Medulla oblongata (tissue), 1 donor: ENCODE measurements around the gene TTC34.
"Not testable (repeated sequence)": the region's sequence is repeated elsewhere in the genome, so short reads cannot be mapped to it uniquely, and the experiment has no call there.

Experiments used
- DNase-seq: peaks from one replicate; pipeline ENCODE4 v3.0.0-alpha.2; 2015; ENCODE audit errors: extremely low spot score

Gene TTC34

DNA sequence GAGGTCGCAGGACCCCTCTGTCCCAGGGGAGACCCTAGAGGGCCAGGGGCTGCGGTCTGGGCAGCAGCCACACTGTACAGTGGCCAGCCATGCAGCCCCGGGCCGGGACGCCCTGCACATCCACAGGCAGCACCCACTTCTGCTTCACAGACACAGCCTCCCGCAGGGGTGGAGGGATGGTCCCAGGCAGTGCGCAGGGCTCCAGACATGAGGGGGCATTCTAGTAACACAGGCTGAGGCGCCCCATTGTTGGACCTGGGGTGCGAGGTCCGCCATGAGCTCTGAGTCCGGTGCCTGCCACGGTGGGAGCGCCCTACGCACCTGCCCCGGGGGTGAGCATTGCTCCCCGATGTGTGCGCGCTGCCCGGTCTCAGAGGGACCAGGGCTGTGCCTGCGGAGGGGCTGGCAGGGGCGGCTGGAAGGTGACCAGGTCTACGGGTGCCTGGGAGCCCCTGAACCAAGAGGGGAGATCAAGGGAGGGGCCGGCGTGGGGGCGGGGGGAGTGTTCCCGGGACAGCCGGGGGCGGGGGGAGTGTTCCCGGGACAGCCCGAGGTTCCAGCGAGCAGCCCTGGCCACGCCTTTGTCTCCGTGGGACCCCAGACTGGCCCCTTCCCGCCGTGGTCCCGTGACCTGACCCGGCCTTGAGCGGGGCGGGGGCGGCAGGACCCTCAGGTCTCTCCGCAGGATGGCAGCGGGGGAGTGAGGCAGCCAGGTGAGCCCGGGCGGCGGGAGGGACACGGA lies 173.1 kb downstream of the TTC34 start:
- DNase-seq: no peak

DNA sequence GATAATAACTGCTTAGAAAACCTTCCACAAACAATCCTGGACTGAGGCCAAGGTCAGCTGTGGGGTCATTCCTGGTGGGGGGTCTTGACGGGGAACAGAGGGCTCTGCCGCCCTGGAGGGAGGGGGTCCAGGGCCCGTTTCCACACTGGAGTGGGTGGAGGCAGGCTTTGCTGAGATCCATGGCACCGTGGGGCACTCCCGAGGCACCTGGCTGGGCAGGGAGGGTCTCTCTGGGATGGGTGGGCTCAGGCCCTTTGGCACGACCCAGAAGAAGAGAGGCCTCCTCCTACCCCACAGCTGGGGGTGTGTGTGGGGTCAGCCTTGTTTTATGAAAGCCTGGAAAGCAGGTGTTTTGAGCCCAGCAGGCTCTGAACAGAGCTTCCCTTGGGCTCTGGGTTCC lies 173.7 kb downstream of the TTC34 start:
- no peak for DNase-seq

GRCh38 chr1:2625748-2626147 lies 175.7 kb downstream of the TTC34 start:
- not testable (repeated sequence) for DNase-seq

DNA sequence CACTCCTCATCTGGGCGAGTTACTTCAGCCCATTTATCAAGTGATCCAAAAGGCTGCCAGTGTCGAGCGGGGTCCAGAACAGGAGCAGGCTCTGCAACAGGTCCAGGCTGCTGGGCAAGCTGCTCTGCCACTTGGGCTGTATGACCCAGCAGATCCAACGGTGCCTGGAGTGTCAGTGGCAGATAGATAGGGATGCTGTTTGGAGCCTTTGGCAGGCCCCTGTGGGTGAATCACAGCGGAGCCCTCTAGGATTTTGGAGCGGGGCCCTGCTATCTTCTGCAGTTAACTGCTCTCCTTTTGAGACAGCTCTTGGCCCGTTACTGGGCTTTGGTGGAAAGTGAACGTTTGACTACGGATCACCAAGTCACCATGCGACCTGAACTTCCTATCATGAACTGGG lies 176.2 kb downstream of the TTC34 start:
- DNase-seq: no peak

- DNase-seq: no peak
These were observed 176.7 kb downstream of the TTC34 start for GRCh38 chr1:2624735-2625300.

GRCh38 chr1:2623571-2624337 lies 177.7 kb downstream of the TTC34 start:
- no peak for DNase-seq

- no peak for DNase-seq
These were observed 183.5 kb downstream of the TTC34 start for GRCh38 chr1:2617971-2618470.

- no peak for DNase-seq
These were observed 187.3 kb downstream of the TTC34 start for GRCh38 chr1:2614145-2614544.

GRCh38 chr1:2612591-2613365 lies 188.7 kb downstream of the TTC34 start:
- no peak for DNase-seq

- DNase-seq: no peak
These were observed 189.7 kb downstream of the TTC34 start for GRCh38 chr1:2611621-2612437.

DNA sequence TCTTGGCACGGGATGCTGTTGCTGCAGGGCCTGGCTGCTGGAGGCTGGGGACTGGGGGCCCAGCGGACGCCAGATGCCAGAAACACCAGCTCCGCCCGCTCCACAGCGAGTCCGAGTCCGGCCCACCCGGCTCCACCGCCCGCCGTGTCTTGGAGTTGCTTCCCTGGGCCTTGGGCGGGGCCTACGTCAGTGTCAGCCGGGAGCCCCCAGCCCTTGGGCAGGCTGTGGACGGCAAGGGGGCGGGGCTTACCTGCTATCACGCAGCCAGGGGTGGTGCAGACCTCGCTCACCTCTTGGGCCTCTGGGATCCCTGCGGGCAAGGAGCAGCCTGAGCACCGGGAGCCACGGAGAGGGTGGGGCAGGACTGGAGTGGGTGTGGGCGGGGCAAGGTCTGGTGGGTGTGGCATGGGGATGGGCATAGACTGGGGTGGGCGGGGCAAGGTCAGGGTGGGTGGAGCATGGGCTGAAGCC lies 190.4 kb downstream of the TTC34 start:
- DNase-seq: no peak

DNA sequence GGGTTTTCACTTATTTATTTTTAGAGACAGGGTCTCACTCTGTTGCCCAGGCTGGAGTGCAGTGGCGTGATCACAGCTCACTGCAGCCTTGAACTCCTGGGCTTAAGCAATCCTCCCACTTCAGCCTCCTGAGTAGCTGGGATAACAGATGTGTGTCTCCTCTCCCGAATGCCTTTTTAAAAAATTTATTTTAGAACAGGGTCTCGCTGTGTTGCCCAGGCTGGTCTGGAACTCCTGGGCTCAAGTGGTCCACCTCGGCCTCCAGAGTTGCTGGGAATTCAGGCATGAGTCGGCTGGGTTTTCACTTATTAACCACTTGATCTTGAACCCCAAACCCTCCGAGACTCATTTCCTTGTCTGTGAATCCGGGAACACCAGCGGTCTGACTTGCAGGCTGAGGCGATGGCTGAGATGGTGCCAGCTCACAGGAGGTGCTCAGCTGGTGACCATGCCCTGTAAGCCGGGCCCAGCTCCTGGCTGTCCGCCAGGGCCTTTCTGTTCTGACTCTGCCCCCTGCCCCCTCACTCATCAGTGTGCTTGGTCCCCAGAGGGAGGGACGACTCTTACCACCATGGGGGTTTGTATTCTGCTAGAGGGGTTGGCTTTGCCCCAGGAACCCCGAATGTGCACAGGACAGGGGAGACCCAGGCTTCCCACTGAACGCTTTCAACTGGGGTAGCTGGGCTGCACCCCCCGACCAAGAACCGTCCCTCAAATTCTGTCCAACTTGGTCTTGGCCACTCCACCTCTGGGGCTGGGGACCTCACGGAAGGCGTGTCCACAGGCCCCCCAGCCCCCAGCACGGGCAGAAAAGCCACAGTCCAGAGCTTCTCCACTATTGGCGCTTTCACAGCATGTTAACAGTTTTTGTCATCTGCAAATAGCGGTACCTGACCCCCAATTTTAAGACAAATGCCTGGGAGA lies 191.2 kb downstream of the TTC34 start:
- DNase-seq: peak; percentile 20

GRCh38 chr1:2609319-2610035 lies 192.0 kb downstream of the TTC34 start:
- DNase-seq: no peak

GRCh38 chr1:2607641-2608091 lies 193.8 kb downstream of the TTC34 start:
- peak; percentile 15 for DNase-seq

DNA sequence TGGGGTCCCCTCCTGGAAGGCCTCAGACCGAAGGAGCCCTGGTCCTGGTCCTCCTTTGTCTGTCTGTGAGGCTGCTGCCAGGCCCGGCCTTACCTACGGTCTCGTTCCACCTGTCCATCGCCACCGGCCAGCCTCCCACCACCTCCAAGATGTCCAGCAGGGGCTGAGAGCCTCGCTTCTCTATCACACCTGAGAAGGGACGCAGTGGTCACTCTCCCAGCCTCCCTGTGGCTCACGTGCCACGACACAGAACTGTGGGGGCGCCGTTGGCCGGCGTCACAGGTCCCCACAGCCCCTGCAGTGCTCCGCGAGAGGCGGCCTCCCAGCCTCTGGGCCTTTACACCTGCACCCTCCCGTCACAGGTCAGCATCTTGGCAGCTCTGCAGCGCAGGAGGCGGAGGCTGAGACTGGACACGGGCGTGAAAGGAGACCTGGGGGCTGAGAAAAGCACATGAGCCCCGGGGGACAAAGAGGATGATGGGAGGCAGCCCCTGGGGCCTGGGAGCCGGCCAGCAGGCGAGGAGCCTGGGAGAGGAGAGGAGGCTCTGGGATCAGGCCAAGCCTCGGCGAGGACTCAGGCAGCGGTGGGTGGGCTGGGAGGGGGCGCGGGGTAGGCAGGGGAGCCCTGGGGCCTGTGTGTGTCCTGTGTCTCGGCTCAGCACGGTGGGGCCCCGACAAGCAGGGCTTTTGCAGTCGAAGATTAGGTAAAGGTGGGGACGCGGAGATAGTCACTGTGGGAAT lies 194.4 kb downstream of the TTC34 start:
- DNase-seq: no peak

- no peak for DNase-seq
These were observed 195.1 kb downstream of the TTC34 start for GRCh38 chr1:2606396-2606880.

DNA sequence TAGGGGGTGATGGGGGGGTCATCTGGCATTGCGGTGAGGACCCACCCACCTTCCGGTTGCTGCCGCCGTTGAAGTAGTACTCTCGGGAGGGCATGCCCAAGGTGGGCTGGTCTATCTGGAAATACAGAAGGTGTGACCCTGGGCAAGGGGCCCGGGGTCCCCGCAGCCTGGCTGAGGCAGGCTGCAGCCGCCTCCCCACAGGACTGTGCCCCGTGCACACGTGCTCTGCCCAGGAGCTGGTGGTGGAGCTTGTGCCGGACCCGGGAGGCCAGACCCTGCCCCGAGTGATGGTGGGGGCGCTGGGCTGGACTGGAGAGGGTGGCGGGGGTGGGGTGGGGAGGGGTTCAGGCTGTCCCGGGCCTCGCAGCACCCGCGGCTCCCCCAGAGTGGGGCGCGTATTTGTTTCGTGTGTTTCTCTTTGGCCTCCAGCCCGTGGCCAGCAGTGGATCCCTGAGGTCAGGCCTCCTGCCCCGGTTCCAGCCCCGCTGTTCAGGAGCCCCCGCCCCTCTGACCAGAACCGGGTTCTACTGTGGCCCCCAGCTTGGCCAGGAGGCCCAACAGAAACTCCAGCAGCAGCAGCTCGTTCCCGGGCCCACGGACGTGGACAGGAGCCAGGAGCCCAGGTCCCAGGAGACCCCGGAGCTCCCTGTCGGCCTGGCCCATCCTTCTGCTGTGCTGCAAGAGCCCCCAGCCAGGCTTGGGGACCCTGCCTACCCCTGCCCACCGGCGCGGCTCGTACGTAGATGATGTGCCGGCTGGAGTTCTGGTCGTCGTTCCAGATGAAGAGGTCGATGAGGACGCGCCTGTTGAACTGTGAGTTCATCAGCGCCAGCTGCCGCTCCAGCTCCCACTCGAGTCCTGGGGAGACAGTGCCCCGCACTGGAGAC lies 195.7 kb downstream of the TTC34 start:
- no peak for DNase-seq
